ENCODE measurements around the gene SETD1B.

DNA sequence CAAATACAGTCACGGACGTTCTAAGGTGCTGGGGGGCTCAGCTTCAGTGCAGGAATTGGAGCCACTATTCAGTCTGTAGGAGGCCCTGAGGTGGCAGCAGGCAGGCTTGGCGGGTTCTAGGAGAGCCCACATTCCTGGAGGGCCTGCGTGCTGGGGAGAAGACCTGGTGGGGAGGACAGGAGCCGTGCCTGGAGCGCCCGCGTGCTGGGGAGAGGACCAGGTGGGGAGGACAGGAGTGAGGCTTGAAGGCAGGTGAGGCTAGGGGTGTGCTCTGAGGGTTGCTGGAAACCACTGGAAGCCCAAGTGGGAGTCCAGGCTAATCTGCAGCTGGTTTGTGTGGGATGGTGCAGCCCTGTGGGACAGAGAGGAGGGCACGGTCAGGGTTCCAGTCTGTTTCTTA lies 33.4 kb upstream of the SETD1B start:
- TF ChIP-seq, protein P1, sequence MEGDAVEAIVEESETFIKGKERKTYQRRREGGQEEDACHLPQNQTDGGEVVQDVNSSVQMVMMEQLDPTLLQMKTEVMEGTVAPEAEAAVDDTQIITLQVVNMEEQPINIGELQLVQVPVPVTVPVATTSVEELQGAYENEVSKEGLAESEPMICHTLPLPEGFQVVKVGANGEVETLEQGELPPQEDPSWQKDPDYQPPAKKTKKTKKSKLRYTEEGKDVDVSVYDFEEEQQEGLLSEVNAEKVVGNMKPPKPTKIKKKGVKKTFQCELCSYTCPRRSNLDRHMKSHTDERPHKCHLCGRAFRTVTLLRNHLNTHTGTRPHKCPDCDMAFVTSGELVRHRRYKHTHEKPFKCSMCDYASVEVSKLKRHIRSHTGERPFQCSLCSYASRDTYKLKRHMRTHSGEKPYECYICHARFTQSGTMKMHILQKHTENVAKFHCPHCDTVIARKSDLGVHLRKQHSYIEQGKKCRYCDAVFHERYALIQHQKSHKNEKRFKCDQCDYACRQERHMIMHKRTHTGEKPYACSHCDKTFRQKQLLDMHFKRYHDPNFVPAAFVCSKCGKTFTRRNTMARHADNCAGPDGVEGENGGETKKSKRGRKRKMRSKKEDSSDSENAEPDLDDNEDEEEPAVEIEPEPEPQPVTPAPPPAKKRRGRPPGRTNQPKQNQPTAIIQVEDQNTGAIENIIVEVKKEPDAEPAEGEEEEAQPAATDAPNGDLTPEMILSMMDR (conservative IDR thresholded peaks at IDR 0.05; ENCODE audit: low read length) = no peak
- no peak for TF ChIP-seq EZH2phosphoT487 (IDR thresholded peaks at IDR 0.05; ENCODE audit: borderline replicate concordance)
